Anterior cingulate cortex (tissue), 58 donors: Measurements from ENCODE around the gene ADARB2.
A peak's percentile ranks its signal among the peaks of the same experiment; 100 is the strongest.
"Not testable (repeated sequence)": the region's sequence is repeated elsewhere in the genome, so short reads cannot be mapped to it uniquely, and the experiment has no call there.

ENCODE experiments used
- DNase-seq, 58 donors: peaks; one replicate each; lab custom pipeline; 2025; lab: John Stamatoyannopoulos, UW

The ADARB2 gene

GRCh38 chr10:1624240-1624639 is 113.1 kb downstream of the ADARB2 start:
- DNase-seq: no peak

GRCh38 chr10:1620803-1621202 is 116.5 kb downstream of the ADARB2 start:
- no peak for DNase-seq

GRCh38 chr10:1617376-1618317 is 119.7 kb downstream of the ADARB2 start:
- DNase-seq: not testable (repeated sequence)

GRCh38 chr10:1616701-1617100 is 120.6 kb downstream of the ADARB2 start:
- DNase-seq: not testable (repeated sequence)

- DNase-seq: no peak
Measured at GRCh38 chr10:1615186-1615954, 122.0 kb downstream of the ADARB2 start.

GRCh38 chr10:1613511-1613910 is 123.8 kb downstream of the ADARB2 start:
- DNase-seq: no peak

- no peak for DNase-seq
Measured at GRCh38 chr10:1612908-1613307, 124.4 kb downstream of the ADARB2 start.

GRCh38 chr10:1611936-1612550 is 125.3 kb downstream of the ADARB2 start:
- no peak for DNase-seq

GRCh38 chr10:1610986-1611770 is 126.1 kb downstream of the ADARB2 start:
- DNase-seq: no peak

GRCh38 chr10:1609648-1609970 is 127.7 kb downstream of the ADARB2 start:
- DNase-seq: no peak

GRCh38 chr10:1608851-1609647 is 128.3 kb downstream of the ADARB2 start:
- peak in 1 of 58 donors; percentile 7 for DNase-seq

GRCh38 chr10:1608408-1608807 is 128.9 kb downstream of the ADARB2 start:
- DNase-seq: no peak

- no peak for DNase-seq
Measured at GRCh38 chr10:1607466-1607865, 129.9 kb downstream of the ADARB2 start.

- DNase-seq: no peak
Measured at GRCh38 chr10:1605999-1606940, 131.1 kb downstream of the ADARB2 start.

- DNase-seq: no peak
Measured at GRCh38 chr10:1605121-1605520, 132.2 kb downstream of the ADARB2 start.

- no peak for DNase-seq
Measured at GRCh38 chr10:1604246-1604645, 133.1 kb downstream of the ADARB2 start.

GRCh38 chr10:1603181-1603580 is 134.1 kb downstream of the ADARB2 start:
- no peak for DNase-seq

GRCh38 chr10:1602037-1602484 is 135.3 kb downstream of the ADARB2 start:
- DNase-seq: no peak
